Activated T-cell treated with anti-CD3 and anti-CD28 coated beads, Interleukin-2, amount 50 U/mL, for 24 hours (primary cell): Measurements from ENCODE around the gene MED9.
"Not testable (repeated sequence)": the region's sequence is repeated elsewhere in the genome, so short reads cannot be mapped to it uniquely, and the experiment has no call there.

ENCODE experiments used
- DNase-seq: peaks from one replicate; pipeline ENCODE4 v3.0.0-alpha.2; 2020
- H3K27ac Mint-ChIP-seq: 2 replicates; pipeline ENCODE4 v1.8.0; 2020; ENCODE audit warnings: mild to moderate bottlenecking, mixed read lengths
- H3K27me3 Mint-ChIP-seq: 2 replicates; pipeline ENCODE4 v1.8.0; 2020; ENCODE audit warnings: mixed read lengths
- H3K36me3 Mint-ChIP-seq: 2 replicates; pipeline ENCODE4 v1.8.0; 2020; ENCODE audit warnings: low read depth, mixed read lengths
- H3K4me1 Mint-ChIP-seq: 2 replicates; pipeline ENCODE4 v1.8.0; 2020; ENCODE audit warnings: low read depth, mixed read lengths
- H3K4me3 Mint-ChIP-seq: 2 replicates; pipeline ENCODE4 v1.8.0; 2020; ENCODE audit warnings: mild to moderate bottlenecking, moderate library complexity, mixed read lengths
- H3K9me3 Mint-ChIP-seq: 2 replicates; pipeline ENCODE4 v1.8.0; 2020; ENCODE audit warnings: mixed read lengths

MED9 gene, protein sequence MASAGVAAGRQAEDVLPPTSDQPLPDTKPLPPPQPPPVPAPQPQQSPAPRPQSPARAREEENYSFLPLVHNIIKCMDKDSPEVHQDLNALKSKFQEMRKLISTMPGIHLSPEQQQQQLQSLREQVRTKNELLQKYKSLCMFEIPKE

GRCh38 chr17:17476865-17477467 is at the start of gene MED9:
Gene MED9, plus strand, starts transcription at chr17:17477000. Its CDS starts 42 bp downstream, at chr17:17477042.
- H3K36me3 Mint-ChIP-seq = peaks cover 42% of the 10 kb centered on the region
- H3K27ac Mint-ChIP-seq = peak within 1 kb of the TSS; percentile 92
- H3K9me3 Mint-ChIP-seq = no peaks in the 10 kb centered on the region
- H3K4me1 Mint-ChIP-seq = peaks cover 57% of the 10 kb centered on the region
- no peaks in the 10 kb centered on the region for H3K27me3 Mint-ChIP-seq
- peak; percentile 96 for DNase-seq
- peak within 1 kb of the TSS; percentile 94 for H3K4me3 Mint-ChIP-seq

GRCh38 chr17:17429222-17429621 is 47.6 kb upstream of the MED9 start:
- DNase-seq = no peak
- H3K27ac Mint-ChIP-seq = no peak overlapping the region
- no peak overlapping the region for H3K4me3 Mint-ChIP-seq
- H3K27me3 Mint-ChIP-seq = no peaks in the 10 kb centered on the region
- H3K9me3 Mint-ChIP-seq = no peaks in the 10 kb centered on the region
- H3K4me1 Mint-ChIP-seq = peaks cover 5% of the 10 kb centered on the region
- H3K36me3 Mint-ChIP-seq = no peaks in the 10 kb centered on the region

- H3K27ac Mint-ChIP-seq, H3K9me3 Mint-ChIP-seq, H3K36me3 Mint-ChIP-seq, H3K4me1 Mint-ChIP-seq, H3K27me3 Mint-ChIP-seq, DNase-seq, H3K4me3 Mint-ChIP-seq: not testable (repeated sequence)
Measured at GRCh38 chr17:17430924-17431323, 45.9 kb upstream of the MED9 start.

DNA sequence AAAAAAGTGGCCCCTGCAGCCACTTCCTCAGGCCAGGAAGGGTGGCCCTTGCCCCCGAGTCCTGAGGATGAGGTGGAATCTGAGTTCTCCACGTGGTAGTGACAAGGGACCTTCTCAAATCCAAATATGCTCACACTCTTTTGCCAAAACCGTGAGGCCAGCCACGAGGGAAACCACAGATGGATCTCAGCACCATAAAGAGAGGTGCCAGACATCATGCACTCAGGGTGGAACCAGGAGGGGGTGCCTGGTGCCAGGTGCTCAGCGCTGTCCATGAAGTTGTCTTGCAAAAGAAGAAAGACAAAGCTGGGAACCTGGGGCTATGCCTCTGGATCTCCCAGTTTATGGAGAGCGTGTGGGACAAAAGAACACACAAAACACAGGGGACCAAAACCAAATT is 45.2 kb upstream of the MED9 start:
- DNase-seq = no peak
- Mint-ChIP-seq H3K27me3 (no peaks in the 10 kb centered on the region), H3K36me3 (no peaks in the 10 kb centered on the region), H3K4me3 (no peak overlapping the region), H3K4me1 (peaks cover 3% of the 10 kb centered on the region), H3K27ac (no peak overlapping the region), H3K9me3 (no peaks in the 10 kb centered on the region)

DNA sequence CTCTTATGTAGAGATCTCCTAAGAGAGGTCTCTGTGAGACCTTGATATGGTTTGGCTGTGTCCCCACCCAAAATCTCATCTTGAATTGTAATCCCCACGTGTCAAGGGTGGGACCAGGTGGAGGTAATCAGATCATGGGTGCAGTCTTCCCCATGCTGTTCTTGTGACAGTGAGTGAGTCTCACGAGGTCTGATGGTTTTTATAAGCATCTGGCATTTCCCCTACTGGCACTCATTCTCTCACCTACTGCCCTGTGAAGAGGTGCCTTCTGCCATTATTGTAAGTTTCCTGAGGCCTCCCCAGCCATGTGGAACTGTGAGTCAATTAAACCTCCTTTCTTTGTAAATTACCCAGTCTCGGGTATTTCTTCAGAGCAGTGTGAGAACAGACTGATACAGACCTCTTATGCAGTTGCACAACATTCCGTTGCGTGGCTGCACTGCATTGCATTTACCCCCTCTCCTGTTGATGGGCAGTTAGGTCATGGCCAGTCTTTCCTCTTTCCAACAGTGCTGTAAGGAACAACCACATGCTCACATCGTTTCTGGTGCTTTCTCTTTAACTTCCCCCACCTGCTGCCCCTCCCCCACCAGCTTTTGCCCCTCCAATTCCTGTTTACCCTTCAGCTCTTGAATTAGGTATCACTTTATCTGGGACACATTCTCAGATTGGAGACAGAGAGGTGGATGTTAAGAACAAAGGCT is 43.6 kb upstream of the MED9 start:
- Mint-ChIP-seq H3K36me3 (no peaks in the 10 kb centered on the region), H3K27me3 (no peaks in the 10 kb centered on the region), H3K27ac (no peak overlapping the region), H3K4me1 (peaks cover 3% of the 10 kb centered on the region), H3K9me3 (no peaks in the 10 kb centered on the region), H3K4me3 (no peak overlapping the region)
- DNase-seq = no peak

- DNase-seq = no peak
- Mint-ChIP-seq H3K27ac (no peak overlapping the region), H3K4me1 (peaks cover 3% of the 10 kb centered on the region), H3K9me3 (no peaks in the 10 kb centered on the region), H3K4me3 (no peak overlapping the region), H3K36me3 (no peaks in the 10 kb centered on the region), H3K27me3 (no peaks in the 10 kb centered on the region)
Measured at GRCh38 chr17:17434477-17434876, 42.3 kb upstream of the MED9 start.

DNA sequence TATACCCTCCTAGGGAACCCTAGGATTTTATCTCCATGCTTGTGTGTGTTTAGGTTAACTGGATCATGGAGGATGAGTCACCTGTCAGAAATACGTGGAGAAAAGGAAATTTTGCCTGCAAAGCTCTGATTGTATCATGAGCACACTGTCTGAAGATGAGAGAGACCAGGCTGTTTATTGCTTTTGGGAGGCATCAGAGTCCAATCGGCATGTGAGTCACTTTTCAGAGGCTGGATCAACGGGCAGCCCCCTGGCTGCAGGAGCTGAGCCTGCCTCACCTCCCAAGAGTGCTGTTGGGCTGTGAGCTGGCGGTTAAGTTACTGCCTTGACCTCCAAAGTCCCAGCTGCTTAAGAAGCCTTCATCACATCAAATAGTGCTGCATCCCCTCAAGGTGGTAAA is 41.5 kb upstream of the MED9 start:
- Mint-ChIP-seq H3K9me3 (no peaks in the 10 kb centered on the region), H3K4me3 (no peak overlapping the region), H3K27ac (no peak overlapping the region), H3K4me1 (peaks cover 7% of the 10 kb centered on the region), H3K27me3 (no peaks in the 10 kb centered on the region), H3K36me3 (no peaks in the 10 kb centered on the region)
- no peak for DNase-seq

DNA sequence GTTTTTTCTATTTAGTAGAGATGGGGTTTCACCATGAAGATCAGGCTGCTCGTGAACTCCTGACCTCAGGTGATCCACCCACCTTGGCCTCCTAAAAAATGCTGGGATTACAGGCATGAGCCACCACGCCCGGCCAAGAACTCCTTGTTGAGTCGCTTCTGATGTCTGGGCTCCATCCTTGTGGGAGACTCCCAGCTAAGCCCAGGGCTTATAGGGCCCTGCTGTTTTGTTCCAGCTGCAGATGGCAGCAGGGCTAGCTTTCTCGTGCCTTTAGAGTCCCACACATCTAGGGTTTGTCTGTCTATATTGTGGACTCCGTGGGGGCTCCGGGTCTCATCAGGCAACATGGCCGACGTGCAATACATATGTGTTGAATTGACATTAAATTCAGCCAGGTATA is 39.3 kb upstream of the MED9 start:
- Mint-ChIP-seq H3K36me3 (no peaks in the 10 kb centered on the region), H3K4me1 (peaks cover 7% of the 10 kb centered on the region), H3K27ac (no peak overlapping the region), H3K4me3 (no peak overlapping the region), H3K27me3 (no peaks in the 10 kb centered on the region), H3K9me3 (no peaks in the 10 kb centered on the region)
- DNase-seq = no peak

DNA sequence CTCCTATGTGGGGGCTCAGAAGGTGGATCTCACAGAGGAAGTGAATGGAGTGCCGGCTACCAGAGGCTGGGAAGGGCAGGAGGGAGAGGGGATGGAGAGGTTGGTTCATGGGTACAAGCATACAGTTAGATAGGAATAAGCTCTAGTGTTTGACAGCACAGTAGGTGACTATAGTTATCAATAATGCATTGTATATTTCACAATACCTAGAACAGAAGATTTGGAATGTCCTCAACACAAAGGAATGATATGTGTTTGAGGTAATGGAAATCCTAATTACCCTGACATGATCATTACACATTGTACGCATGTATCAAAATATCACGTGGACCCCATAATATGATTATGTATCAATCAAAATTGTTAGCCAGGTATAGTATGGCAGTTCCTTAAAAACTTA is 38.9 kb upstream of the MED9 start:
- DNase-seq = no peak
- Mint-ChIP-seq H3K27ac (no peak overlapping the region), H3K4me3 (no peak overlapping the region), H3K4me1 (peaks cover 7% of the 10 kb centered on the region), H3K9me3 (no peaks in the 10 kb centered on the region), H3K27me3 (no peaks in the 10 kb centered on the region), H3K36me3 (no peaks in the 10 kb centered on the region)

- Mint-ChIP-seq H3K4me3 (no peak overlapping the region), H3K4me1 (peaks cover 4% of the 10 kb centered on the region), H3K36me3 (no peaks in the 10 kb centered on the region), H3K9me3 (no peaks in the 10 kb centered on the region), H3K27ac (no peak overlapping the region), H3K27me3 (no peaks in the 10 kb centered on the region)
- DNase-seq = peak; percentile 83
Measured at GRCh38 chr17:17440010-17440843, 36.6 kb upstream of the MED9 start.

- Mint-ChIP-seq H3K4me3 (no peak overlapping the region), H3K36me3 (no peaks in the 10 kb centered on the region), H3K27me3 (no peaks in the 10 kb centered on the region), H3K27ac (no peak overlapping the region), H3K9me3 (no peaks in the 10 kb centered on the region), H3K4me1 (peaks cover 4% of the 10 kb centered on the region)
- no peak for DNase-seq
Measured at GRCh38 chr17:17440938-17441675, 35.7 kb upstream of the MED9 start.

DNA sequence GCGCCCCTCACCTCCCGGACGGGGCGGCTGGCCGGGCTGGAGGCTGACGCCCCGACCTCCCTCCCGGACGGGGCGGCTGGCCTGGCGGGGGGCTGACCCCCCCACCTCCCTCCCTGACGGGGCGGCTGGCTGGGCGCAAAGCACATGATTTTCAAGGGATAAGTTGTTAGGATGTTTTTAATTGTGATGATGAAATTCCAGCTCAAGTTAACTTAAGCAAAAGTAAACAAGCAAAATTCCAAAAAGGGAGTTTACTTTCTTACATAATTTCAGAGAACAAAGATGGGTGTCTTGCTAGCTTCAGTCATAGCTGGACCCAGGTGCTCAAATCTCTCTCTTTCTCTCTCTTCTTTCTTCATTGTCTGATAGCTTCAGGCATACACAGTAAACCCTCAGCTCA is 33.6 kb upstream of the MED9 start:
- no peaks in the 10 kb centered on the region for H3K9me3 Mint-ChIP-seq
- no peak overlapping the region for H3K4me3 Mint-ChIP-seq
- DNase-seq = no peak
- no peak overlapping the region for H3K27ac Mint-ChIP-seq
- H3K36me3 Mint-ChIP-seq = no peaks in the 10 kb centered on the region
- no peaks in the 10 kb centered on the region for H3K27me3 Mint-ChIP-seq
- peaks cover 4% of the 10 kb centered on the region for H3K4me1 Mint-ChIP-seq

DNA sequence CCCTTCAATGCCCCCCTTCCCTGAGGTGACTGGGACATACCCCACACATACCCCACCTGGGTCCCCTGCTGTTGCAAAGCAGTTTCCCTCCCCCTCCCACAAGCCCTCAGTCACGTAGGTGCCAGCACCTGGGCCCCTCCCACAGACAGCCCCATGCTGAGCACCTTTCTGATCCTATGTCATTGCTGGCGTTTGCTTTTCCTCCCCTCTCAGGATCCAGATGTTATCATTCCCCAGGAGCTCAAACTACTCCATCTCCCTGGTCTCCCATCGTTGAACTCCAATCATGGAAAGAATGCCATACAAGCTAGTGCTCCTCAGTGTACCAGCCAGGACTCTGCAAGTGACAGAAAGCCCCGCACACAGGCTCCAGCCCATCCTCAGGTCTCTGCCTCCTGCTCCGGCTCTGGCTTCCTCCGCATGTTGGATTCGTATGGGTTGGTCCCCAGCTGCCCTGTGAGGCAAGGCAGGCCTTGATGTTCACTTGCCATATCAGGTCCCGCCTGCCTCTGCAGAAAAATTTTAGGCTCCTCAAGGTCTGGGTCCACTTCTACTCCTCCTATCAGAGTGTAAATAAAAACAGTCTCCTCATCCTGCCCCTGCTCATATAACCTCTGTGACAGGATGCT is 31.4 kb upstream of the MED9 start:
- H3K4me1 Mint-ChIP-seq = no peaks in the 10 kb centered on the region
- H3K27ac Mint-ChIP-seq = no peak overlapping the region
- DNase-seq = no peak
- no peaks in the 10 kb centered on the region for H3K36me3 Mint-ChIP-seq
- H3K4me3 Mint-ChIP-seq = no peak overlapping the region
- no peaks in the 10 kb centered on the region for H3K27me3 Mint-ChIP-seq
- H3K9me3 Mint-ChIP-seq = no peaks in the 10 kb centered on the region
